HepG2 (cell line): ENCODE results near the gene SETD5. TPM values are rescaled to one million over a fixed set of nuclear protein-coding genes. Genes with fewer than 3 reads are reported as not detected.

Experiments
- CCAR2 ChIP-seq: fragments of 200-400 bp; formaldehyde crosslinking; optimal IDR thresholded peaks from 2 replicates; pipeline ENCODE3; 2018; ENCODE audit warnings: low read depth, mild to moderate bottlenecking, low read length, moderate library complexity
- EHMT2 ChIP-seq: fragments of 200-600 bp; sonication (generic); IDR thresholded peaks from 2 replicates; pipeline ENCODE4 v1.7.0; 2017; ENCODE audit warnings: antibody characterized with exemption, low read depth, low read length, borderline replicate concordance
- HDAC2 ChIP-seq: sonication (generic); formaldehyde crosslinking; IDR thresholded peaks from 2 replicates; pipeline ENCODE4 v1.4.0; 2020; ENCODE audit warnings: missing genetic modification reagents
- HOXD1 ChIP-seq: sonication (generic); formaldehyde crosslinking; IDR thresholded peaks from 2 replicates; pipeline ENCODE4 v1.5.0; 2020; ENCODE audit warnings: missing genetic modification reagents
- JUNB ChIP-seq: sonication (generic); formaldehyde crosslinking; IDR thresholded peaks from 2 replicates; pipeline ENCODE4 v1.8.0; 2022; ENCODE audit warnings: missing genetic modification reagents, mild to moderate bottlenecking, borderline replicate concordance
- NFYB ChIP-seq: sonication (generic); formaldehyde crosslinking; IDR thresholded peaks from 2 replicates; pipeline ENCODE4 v1.4.0; 2020; ENCODE audit warnings: missing genetic modification reagents
- POLR2G ChIP-seq: fragments of 200-400 bp; formaldehyde crosslinking; IDR thresholded peaks from 2 replicates; pipeline ENCODE4 v1.6.1; 2018; ENCODE audit warnings: mild to moderate bottlenecking, low read depth, low read length, moderate library complexity
- ZMYM2 ChIP-seq: sonication (generic); formaldehyde crosslinking; IDR thresholded peaks from 2 replicates; pipeline ENCODE4 v1.8.0; 2022; ENCODE audit warnings: mild to moderate bottlenecking, missing genetic modification reagents
- ZNF12 ChIP-seq: sonication (generic); formaldehyde crosslinking; IDR thresholded peaks from 2 replicates; pipeline ENCODE4 v1.5.0; 2020; ENCODE audit warnings: missing genetic modification reagents
- ZNF264 ChIP-seq: sonication (generic); formaldehyde crosslinking; IDR thresholded peaks from 2 replicates; pipeline ENCODE4 v1.4.0; 2020; ENCODE audit warnings: missing genetic modification reagents
- ZNF30 ChIP-seq: sonication (generic); formaldehyde crosslinking; IDR thresholded peaks from 2 replicates; pipeline ENCODE4 v1.5.0; 2020; ENCODE audit warnings: mild to moderate bottlenecking, missing genetic modification reagents
- ZNF33B ChIP-seq: sonication (generic); formaldehyde crosslinking; IDR thresholded peaks from 2 replicates; pipeline ENCODE4 v1.5.1; 2020; ENCODE audit warnings: mild to moderate bottlenecking, missing genetic modification reagents
- ZNF607 ChIP-seq: sonication (generic); formaldehyde crosslinking; IDR thresholded peaks from 2 replicates; pipeline ENCODE4 v1.5.1; 2020; ENCODE audit warnings: missing genetic modification reagents, mild to moderate bottlenecking, borderline replicate concordance
- ZNF672 ChIP-seq: sonication (generic); formaldehyde crosslinking; IDR thresholded peaks from 2 replicates; pipeline ENCODE4 v1.8.1; 2022; ENCODE audit warnings: missing genetic modification reagents
- ZNF772 ChIP-seq: sonication (generic); formaldehyde crosslinking; IDR thresholded peaks from 2 replicates; pipeline ENCODE4 v1.5.0; 2020; ENCODE audit warnings: mild to moderate bottlenecking, missing genetic modification reagents
- ZNF775 ChIP-seq: sonication (generic); formaldehyde crosslinking; IDR thresholded peaks from 2 replicates; pipeline ENCODE4 v1.4.0; 2020; ENCODE audit warnings: missing genetic modification reagents, mild to moderate bottlenecking, moderate library complexity, borderline replicate concordance
- ZNF83 ChIP-seq: sonication (generic); formaldehyde crosslinking; IDR thresholded peaks from 2 replicates; pipeline ENCODE4 v1.4.0; 2020; ENCODE audit warnings: missing genetic modification reagents, mild to moderate bottlenecking, borderline replicate concordance
- ZNF891 ChIP-seq: sonication (generic); formaldehyde crosslinking; IDR thresholded peaks from 2 replicates; pipeline ENCODE4 v1.5.0; 2020; ENCODE audit warnings: mild to moderate bottlenecking, missing genetic modification reagents
- polyA plus RNA-seq, 8 experiments: library from polyadenylated mRNA; depleted of rRNA in 3 of 8; stranded (reverse) in 7 of 8; unstranded in 1 of 8; fragments of >200 nt; fragmentation: Illumina TruSeq in 4 of 8; extraction: Trizol in 4 of 8; gene quantifications; 2 replicates each; pipeline versions ENCODE4 v1.2.1 to v1.2.3, GENCODE V29; 2011 to 2016; ENCODE audit warnings: low read depth in 4 of 8, missing spikeins in 1 of 8, mixed read lengths in 1 of 8; ENCODE audit not compliant: insufficient read depth in 1 of 8
- total RNA-seq, 5 experiments: library from RNA; depleted of rRNA; stranded (reverse); fragments of >200 nt; fragmentation: Illumina TruSeq; extraction: Trizol; gene quantifications; 2 replicates each; pipeline ENCODE4 v1.2.3, GENCODE V29; 2016; ENCODE audit warnings: low read depth in 1 of 5
- TF ChIP-seq, protein P1 (sequence below): sonication (generic); formaldehyde crosslinking; IDR thresholded peaks from 2 replicates; pipeline ENCODE4 v1.9.0; 2022; ENCODE audit warnings: missing genetic modification reagents, mild to moderate bottlenecking, borderline replicate concordance
- TF ChIP-seq, protein P2 (sequence below): sonication (generic); formaldehyde crosslinking; conservative IDR thresholded peaks from 2 replicates; pipeline ENCODE4 v1.8.0; 2022; ENCODE audit warnings: mild to moderate bottlenecking, moderate library complexity, missing genetic modification reagents
- TF ChIP-seq, protein P3 (sequence below), 2 experiments: fragments of 450-650 bp in 1 of 2; sonication (generic) in 1 of 2; formaldehyde crosslinking; IDR thresholded peaks; 2 replicates each; pipeline versions ENCODE4 v1.5.0 to v1.8.0; 2020 to 2022; ENCODE audit warnings: mild to moderate bottlenecking in 1 of 2, missing genetic modification reagents in 1 of 2
- TF ChIP-seq, protein P4 (sequence below): sonication (generic); formaldehyde crosslinking; IDR thresholded peaks from 2 replicates; pipeline ENCODE4 v1.4.0; 2020; ENCODE audit warnings: missing genetic modification reagents, mild to moderate bottlenecking, borderline replicate concordance

Gene SETD5
- total and polyA plus RNA-seq, 2 of the 13 experiments (the other 11 are each of a cell fraction or from before 2014, with no cell fraction given): 46.8 to 95.8 TPM

DNA sequence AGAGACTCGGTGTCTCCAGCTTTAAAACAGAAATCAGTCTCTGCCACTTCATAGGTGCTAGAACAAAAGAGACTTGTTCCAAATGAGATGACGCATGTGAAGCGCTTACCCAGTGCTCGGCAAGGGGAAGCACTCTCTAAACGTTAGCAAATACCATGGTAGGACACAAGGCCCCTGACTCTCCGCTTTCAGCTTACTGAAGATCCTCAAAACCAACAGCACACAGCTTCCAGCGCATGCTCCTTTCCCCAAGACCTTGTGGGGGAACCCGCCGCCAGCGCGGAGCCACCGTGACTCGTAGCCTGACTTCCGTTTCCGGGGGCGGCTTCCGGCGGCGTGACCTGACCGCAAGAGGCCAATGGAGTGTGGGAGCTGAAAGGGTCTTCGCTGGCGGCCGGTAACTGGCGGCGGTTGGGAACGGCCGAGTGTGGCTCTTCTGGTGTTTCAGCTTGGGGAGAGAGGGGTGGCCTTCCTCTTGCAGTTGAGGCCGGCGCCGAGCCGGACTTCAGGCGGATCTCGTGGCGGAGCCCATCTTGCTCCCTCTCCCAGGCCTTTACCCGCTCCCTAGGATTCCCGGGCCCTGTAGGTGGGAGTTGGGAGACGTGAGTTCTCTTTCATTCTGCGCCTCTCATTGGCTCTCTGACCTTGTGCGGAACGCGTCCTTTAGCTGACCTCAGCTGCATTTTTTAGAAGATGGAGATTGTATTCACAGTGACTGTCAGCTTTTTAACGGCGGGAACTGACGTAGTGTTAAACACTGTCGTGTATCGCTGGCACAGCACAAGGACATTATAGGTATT is 34.5 kb upstream of the SETD5 start, which contains the start of gene THUMPD3 (continued):
- TF ChIP-seq HDAC2 (CRISPR knock-in tag) (peak; percentile 73), ZNF33B (CRISPR knock-in tag) (peak; percentile 94; the same call in 1 of the 2 replicates), CCAR2 (no peak), ZNF672 (CRISPR knock-in tag) (no peak), ZNF775 (no peak), ZNF891 (peak; percentile 96), ZNF772 (peak; percentile 82; the same call in 1 of the 2 replicates), ZNF607 (peak; percentile 97), ZNF83 (CRISPR knock-in tag) (peak; percentile 35; the same call in 1 of the 2 replicates), EHMT2 (no peak), ZMYM2 (CRISPR knock-in tag) (peak; percentile 62; the same call in 1 of the 2 replicates), JUNB (CRISPR knock-in tag) (no peak), ZNF264 (CRISPR knock-in tag) (no peak; the same call in 1 of the 2 replicates), ZNF30 (CRISPR knock-in tag) (peak; percentile 91), NFYB (CRISPR knock-in tag) (peak; percentile 78), ZNF12 (CRISPR knock-in tag) (peak; percentile 99), HOXD1 (CRISPR knock-in tag) (no peak), POLR2G (peak; percentile 99)
- TF ChIP-seq, protein P1, sequence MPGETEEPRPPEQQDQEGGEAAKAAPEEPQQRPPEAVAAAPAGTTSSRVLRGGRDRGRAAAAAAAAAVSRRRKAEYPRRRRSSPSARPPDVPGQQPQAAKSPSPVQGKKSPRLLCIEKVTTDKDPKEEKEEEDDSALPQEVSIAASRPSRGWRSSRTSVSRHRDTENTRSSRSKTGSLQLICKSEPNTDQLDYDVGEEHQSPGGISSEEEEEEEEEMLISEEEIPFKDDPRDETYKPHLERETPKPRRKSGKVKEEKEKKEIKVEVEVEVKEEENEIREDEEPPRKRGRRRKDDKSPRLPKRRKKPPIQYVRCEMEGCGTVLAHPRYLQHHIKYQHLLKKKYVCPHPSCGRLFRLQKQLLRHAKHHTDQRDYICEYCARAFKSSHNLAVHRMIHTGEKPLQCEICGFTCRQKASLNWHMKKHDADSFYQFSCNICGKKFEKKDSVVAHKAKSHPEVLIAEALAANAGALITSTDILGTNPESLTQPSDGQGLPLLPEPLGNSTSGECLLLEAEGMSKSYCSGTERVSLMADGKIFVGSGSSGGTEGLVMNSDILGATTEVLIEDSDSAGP (CRISPR knock-in tag): peak; percentile 78; the same call in 1 of the 2 replicates
- TF ChIP-seq, protein P2, sequence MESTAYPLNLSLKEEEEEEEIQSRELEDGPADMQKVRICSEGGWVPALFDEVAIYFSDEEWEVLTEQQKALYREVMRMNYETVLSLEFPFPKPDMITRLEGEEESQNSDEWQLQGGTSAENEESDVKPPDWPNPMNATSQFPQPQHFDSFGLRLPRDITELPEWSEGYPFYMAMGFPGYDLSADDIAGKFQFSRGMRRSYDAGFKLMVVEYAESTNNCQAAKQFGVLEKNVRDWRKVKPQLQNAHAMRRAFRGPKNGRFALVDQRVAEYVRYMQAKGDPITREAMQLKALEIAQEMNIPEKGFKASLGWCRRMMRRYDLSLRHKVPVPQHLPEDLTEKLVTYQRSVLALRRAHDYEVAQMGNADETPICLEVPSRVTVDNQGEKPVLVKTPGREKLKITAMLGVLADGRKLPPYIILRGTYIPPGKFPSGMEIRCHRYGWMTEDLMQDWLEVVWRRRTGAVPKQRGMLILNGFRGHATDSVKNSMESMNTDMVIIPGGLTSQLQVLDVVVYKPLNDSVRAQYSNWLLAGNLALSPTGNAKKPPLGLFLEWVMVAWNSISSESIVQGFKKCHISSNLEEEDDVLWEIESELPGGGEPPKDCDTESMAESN (CRISPR knock-in tag): peak; percentile 87; the same call in 1 of the 2 replicates
- TF ChIP-seq, protein P3, sequence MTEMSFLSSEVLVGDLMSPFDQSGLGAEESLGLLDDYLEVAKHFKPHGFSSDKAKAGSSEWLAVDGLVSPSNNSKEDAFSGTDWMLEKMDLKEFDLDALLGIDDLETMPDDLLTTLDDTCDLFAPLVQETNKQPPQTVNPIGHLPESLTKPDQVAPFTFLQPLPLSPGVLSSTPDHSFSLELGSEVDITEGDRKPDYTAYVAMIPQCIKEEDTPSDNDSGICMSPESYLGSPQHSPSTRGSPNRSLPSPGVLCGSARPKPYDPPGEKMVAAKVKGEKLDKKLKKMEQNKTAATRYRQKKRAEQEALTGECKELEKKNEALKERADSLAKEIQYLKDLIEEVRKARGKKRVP (CRISPR knock-in tag; IDR thresholded peaks at IDR 0.05): peak in 1 of 2 experiments; percentile 67; a peak in 1 of 4 replicates
- TF ChIP-seq, protein P4, sequence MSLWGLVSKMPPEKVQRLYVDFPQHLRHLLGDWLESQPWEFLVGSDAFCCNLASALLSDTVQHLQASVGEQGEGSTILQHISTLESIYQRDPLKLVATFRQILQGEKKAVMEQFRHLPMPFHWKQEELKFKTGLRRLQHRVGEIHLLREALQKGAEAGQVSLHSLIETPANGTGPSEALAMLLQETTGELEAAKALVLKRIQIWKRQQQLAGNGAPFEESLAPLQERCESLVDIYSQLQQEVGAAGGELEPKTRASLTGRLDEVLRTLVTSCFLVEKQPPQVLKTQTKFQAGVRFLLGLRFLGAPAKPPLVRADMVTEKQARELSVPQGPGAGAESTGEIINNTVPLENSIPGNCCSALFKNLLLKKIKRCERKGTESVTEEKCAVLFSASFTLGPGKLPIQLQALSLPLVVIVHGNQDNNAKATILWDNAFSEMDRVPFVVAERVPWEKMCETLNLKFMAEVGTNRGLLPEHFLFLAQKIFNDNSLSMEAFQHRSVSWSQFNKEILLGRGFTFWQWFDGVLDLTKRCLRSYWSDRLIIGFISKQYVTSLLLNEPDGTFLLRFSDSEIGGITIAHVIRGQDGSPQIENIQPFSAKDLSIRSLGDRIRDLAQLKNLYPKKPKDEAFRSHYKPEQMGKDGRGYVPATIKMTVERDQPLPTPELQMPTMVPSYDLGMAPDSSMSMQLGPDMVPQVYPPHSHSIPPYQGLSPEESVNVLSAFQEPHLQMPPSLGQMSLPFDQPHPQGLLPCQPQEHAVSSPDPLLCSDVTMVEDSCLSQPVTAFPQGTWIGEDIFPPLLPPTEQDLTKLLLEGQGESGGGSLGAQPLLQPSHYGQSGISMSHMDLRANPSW (CRISPR knock-in tag): peak; percentile 25; the same call in 1 of the 2 replicates
